ENCODE results near the gene DISP1. TPM values are rescaled to one million over a fixed set of nuclear protein-coding genes. Genes with fewer than 3 reads are reported as not detected.

Gene DISP1
- total and polyA plus RNA-seq, 2 experiments from 2014 or later: 2.4 to 4.4 TPM

DNA sequence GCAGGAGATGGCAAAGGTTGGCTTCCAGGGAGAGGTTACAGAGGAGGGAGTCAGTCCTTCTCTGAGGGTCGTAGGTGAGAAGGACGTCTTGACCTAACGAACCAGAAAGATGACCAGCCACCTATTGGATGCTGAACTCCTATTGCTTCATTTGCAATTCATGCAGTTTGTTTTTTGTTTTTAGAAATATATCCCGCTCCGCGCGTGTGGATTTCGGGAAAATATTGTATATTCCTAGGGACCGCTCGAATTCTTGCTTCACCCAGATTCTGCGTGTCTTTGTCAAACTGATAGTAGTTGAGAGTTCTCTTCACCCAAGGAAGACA, 564 bp downstream of the DISP1 start:
- peaks cover 33% of the 10 kb centered on the region for H3K4me1 Mint-ChIP-seq
- Histone ChIP-seq H3F3A (replicated peaks; ENCODE audit: low read depth) (0 out of 2 replicates have a peak, but pooled peaks cover 4% of the 10 kb centered on the region), H3K9me2 (ENCODE audit: insufficient read depth) (no peaks in the 10 kb centered on the region), H3K36me3 (ENCODE audit: insufficient read depth) (no peaks in the 10 kb centered on the region), H3K79me2 (replicated peaks; ENCODE audit: insufficient read depth) (peaks cover 35% of the 10 kb centered on the region), H2AFZ (peak overlapping the region; percentile 85), H4K20me1 (replicated peaks; ENCODE audit: insufficient read depth) (no peaks in the 10 kb centered on the region), H3K27ac (ENCODE audit: low read depth) (0 out of 2 replicates have a peak overlapping the region, but pooled peaks have one; percentile 83), H3K4me1 (ENCODE audit: insufficient read depth) (peaks cover 16% of the 10 kb centered on the region), H3K4me2 (peak overlapping the region; percentile 84), H3K27me3 (ENCODE audit: insufficient read depth) (peaks cover 18% of the 10 kb centered on the region), H3K4me3 (peak overlapping the region; percentile 79)
- H3K27ac Mint-ChIP-seq: peak overlapping the region; percentile 91
- H3K27me3 Mint-ChIP-seq (ENCODE audit: insufficient read depth, low read depth, poor library complexity): peaks cover 5% of the 10 kb centered on the region
- no peaks in the 10 kb centered on the region; the same call in 2 of the 3 replicates for H3K36me3 Mint-ChIP-seq (ENCODE audit: low read depth)
- ATAC-seq: no peak
- no peaks in the 10 kb centered on the region; the same call in 2 of the 3 replicates for H3K9me3 Mint-ChIP-seq
- peak overlapping the region; percentile 97 for H3K4me3 Mint-ChIP-seq
- TF ChIP-seq EZH2phosphoT487 (IDR thresholded peaks at IDR 0.05; ENCODE audit: unreplicated experiment) (no peak), STAT1 (IDR thresholded peaks at IDR 0.05; ENCODE audit: unreplicated experiment) (no peak), JUNB (IDR thresholded peaks at IDR 0.05; ENCODE audit: unreplicated experiment) (no peak), POLR2AphosphoS5 (IDR thresholded peaks at IDR 0.05; ENCODE audit: low read depth) (no peak), NANOG (IDR thresholded peaks at IDR 0.05; ENCODE audit: borderline replicate concordance) (no peak), ZNF114 (CRISPR knock-in tag; IDR thresholded peaks at IDR 0.05) (no peak)
- TF ChIP-seq, protein P1, sequence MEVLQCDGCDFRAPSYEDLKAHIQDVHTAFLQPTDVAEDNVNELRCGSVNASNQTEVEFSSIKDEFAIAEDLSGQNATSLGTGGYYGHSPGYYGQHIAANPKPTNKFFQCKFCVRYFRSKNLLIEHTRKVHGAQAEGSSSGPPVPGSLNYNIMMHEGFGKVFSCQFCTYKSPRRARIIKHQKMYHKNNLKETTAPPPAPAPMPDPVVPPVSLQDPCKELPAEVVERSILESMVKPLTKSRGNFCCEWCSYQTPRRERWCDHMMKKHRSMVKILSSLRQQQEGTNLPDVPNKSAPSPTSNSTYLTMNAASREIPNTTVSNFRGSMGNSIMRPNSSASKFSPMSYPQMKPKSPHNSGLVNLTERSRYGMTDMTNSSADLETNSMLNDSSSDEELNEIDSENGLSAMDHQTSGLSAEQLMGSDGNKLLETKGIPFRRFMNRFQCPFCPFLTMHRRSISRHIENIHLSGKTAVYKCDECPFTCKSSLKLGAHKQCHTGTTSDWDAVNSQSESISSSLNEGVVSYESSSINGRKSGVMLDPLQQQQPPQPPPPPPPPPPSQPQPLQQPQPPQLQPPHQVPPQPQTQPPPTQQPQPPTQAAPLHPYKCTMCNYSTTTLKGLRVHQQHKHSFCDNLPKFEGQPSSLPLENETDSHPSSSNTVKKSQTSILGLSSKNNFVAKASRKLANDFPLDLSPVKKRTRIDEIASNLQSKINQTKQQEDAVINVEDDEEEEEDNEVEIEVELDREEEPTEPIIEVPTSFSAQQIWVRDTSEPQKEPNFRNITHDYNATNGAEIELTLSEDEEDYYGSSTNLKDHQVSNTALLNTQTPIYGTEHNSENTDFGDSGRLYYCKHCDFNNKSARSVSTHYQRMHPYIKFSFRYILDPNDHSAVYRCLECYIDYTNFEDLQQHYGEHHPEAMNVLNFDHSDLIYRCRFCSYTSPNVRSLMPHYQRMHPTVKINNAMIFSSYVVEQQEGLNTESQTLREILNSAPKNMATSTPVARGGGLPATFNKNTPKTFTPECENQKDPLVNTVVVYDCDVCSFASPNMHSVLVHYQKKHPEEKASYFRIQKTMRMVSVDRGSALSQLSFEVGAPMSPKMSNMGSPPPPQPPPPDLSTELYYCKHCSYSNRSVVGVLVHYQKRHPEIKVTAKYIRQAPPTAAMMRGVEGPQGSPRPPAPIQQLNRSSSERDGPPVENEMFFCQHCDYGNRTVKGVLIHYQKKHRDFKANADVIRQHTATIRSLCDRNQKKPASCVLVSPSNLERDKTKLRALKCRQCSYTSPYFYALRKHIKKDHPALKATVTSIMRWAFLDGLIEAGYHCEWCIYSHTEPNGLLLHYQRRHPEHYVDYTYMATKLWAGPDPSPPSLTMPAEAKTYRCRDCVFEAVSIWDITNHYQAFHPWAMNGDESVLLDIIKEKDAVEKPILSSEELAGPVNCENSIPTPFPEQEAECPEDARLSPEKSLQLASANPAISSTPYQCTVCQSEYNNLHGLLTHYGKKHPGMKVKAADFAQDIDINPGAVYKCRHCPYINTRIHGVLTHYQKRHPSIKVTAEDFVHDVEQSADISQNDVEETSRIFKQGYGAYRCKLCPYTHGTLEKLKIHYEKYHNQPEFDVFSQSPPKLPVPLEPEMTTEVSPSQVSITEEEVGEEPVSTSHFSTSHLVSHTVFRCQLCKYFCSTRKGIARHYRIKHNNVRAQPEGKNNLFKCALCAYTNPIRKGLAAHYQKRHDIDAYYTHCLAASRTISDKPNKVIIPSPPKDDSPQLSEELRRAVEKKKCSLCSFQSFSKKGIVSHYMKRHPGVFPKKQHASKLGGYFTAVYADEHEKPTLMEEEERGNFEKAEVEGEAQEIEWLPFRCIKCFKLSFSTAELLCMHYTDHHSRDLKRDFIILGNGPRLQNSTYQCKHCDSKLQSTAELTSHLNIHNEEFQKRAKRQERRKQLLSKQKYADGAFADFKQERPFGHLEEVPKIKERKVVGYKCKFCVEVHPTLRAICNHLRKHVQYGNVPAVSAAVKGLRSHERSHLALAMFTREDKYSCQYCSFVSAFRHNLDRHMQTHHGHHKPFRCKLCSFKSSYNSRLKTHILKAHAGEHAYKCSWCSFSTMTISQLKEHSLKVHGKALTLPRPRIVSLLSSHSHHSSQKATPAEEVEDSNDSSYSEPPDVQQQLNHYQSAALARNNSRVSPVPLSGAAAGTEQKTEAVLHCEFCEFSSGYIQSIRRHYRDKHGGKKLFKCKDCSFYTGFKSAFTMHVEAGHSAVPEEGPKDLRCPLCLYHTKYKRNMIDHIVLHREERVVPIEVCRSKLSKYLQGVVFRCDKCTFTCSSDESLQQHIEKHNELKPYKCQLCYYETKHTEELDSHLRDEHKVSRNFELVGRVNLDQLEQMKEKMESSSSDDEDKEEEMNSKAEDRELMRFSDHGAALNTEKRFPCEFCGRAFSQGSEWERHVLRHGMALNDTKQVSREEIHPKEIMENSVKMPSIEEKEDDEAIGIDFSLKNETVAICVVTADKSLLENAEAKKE (CRISPR knock-in tag; IDR thresholded peaks at IDR 0.05): no peak
- DNase-seq (ENCODE audit: low spot score): no peak

DNA sequence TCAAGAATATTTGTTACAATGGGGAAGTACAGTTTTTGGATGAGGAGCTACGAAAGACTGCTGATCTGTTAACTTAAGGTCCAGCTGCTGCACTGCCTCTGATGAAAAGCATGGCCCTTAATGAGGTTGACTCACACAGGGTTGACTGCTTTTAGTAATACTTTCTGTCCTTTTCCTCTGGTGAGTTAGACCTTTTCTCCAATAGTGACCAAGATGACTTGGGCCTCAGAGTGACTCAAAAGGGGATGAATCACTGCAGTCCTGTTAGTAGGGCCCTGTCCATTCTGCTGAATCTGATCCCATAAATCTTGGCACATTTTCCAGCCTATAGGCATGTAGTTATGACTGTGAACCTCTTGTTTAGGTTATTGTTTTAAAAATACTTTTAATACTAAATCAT, 2.7 kb downstream of the DISP1 start:
- Histone ChIP-seq H3K9me2 (ENCODE audit: insufficient read depth) (no peaks in the 10 kb centered on the region), H2AFZ (no peak overlapping the region), H3K4me2 (no peak overlapping the region), H3K27me3 (ENCODE audit: insufficient read depth) (peaks cover 8% of the 10 kb centered on the region; the same call in 1 of the 2 replicates), H3K36me3 (ENCODE audit: insufficient read depth) (no peaks in the 10 kb centered on the region), H3K4me1 (ENCODE audit: insufficient read depth) (peaks cover 16% of the 10 kb centered on the region), H3K4me3 (no peak overlapping the region), H3K79me2 (replicated peaks; ENCODE audit: insufficient read depth) (peaks cover 38% of the 10 kb centered on the region), H4K20me1 (replicated peaks; ENCODE audit: insufficient read depth) (no peaks in the 10 kb centered on the region; the same call in 1 of the 2 replicates), H3K27ac (ENCODE audit: low read depth) (no peak overlapping the region), H3F3A (replicated peaks; ENCODE audit: low read depth) (0 out of 2 replicates have a peak, but pooled peaks cover 4% of the 10 kb centered on the region)
- Mint-ChIP-seq H3K4me3 (no peak overlapping the region), H3K36me3 (ENCODE audit: low read depth) (no peaks in the 10 kb centered on the region; the same call in 2 of the 3 replicates), H3K9me3 (no peaks in the 10 kb centered on the region; the same call in 2 of the 3 replicates), H3K4me1 (peaks cover 40% of the 10 kb centered on the region), H3K27me3 (ENCODE audit: insufficient read depth, low read depth, poor library complexity) (peaks cover 5% of the 10 kb centered on the region), H3K27ac (no peak overlapping the region)
- DNase-seq (ENCODE audit: low spot score): no peak
- no peak for ATAC-seq
- TF ChIP-seq ZNF331 (CRISPR knock-in tag; IDR thresholded peaks at IDR 0.05; ENCODE audit: low read depth) (no peak), CREB1 (CRISPR knock-in tag; IDR thresholded peaks at IDR 0.05; ENCODE audit: low read depth) (no peak), EZH2phosphoT487 (IDR thresholded peaks at IDR 0.05; ENCODE audit: unreplicated experiment) (no peak)
- TF ChIP-seq, protein P2, sequence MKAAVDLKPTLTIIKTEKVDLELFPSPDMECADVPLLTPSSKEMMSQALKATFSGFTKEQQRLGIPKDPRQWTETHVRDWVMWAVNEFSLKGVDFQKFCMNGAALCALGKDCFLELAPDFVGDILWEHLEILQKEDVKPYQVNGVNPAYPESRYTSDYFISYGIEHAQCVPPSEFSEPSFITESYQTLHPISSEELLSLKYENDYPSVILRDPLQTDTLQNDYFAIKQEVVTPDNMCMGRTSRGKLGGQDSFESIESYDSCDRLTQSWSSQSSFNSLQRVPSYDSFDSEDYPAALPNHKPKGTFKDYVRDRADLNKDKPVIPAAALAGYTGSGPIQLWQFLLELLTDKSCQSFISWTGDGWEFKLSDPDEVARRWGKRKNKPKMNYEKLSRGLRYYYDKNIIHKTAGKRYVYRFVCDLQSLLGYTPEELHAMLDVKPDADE (IDR thresholded peaks at IDR 0.05): no peak
- TF ChIP-seq, protein P3, sequence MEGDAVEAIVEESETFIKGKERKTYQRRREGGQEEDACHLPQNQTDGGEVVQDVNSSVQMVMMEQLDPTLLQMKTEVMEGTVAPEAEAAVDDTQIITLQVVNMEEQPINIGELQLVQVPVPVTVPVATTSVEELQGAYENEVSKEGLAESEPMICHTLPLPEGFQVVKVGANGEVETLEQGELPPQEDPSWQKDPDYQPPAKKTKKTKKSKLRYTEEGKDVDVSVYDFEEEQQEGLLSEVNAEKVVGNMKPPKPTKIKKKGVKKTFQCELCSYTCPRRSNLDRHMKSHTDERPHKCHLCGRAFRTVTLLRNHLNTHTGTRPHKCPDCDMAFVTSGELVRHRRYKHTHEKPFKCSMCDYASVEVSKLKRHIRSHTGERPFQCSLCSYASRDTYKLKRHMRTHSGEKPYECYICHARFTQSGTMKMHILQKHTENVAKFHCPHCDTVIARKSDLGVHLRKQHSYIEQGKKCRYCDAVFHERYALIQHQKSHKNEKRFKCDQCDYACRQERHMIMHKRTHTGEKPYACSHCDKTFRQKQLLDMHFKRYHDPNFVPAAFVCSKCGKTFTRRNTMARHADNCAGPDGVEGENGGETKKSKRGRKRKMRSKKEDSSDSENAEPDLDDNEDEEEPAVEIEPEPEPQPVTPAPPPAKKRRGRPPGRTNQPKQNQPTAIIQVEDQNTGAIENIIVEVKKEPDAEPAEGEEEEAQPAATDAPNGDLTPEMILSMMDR (conservative IDR thresholded peaks at IDR 0.05; ENCODE audit: low read depth in 2 of 2): no peak
